NCI-H2227 (cell line): ENCODE data around the gene TNFAIP8L3.
"Not testable (repeated sequence)": the region's sequence is repeated elsewhere in the genome, so short reads cannot be mapped to it uniquely, and the experiment has no call there.

ENCODE experiments used
- DNase-seq: peaks from one replicate; lab custom pipeline; 2025; ENCODE audit not compliant: unreplicated experiment; lab: John Stamatoyannopoulos, UW

The TNFAIP8L3 gene

GRCh38 chr15:51094606-51095569, at the start of gene TNFAIP8L3:
TSS of gene TNFAIP8L3 (minus strand) at chr15:51094906. CDS start at chr15:51094595, 311 bp downstream.
- peak; percentile 10 for DNase-seq

- no peak for DNase-seq
Observed at GRCh38 chr15:51144021-51144532, 49.4 kb upstream of the TNFAIP8L3 start.

DNA sequence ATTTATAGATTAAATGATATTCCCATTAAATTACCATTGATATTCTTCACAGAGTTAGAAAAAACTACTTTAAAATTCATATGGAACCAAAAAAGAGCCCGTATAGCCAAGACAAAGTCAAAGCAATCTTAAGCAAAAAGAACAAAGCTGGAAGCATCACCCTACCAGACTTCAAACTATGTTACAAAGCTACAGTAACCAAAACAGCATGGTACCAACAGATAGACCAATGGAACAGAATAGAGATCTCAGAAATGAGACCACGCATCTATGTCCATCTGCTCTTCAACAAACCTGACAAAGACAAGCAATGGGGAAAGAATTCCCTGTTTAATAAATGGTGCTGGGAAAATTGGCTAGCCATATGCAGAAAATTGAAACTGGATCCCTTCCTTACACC, 45.6 kb upstream of the TNFAIP8L3 start:
- DNase-seq: not testable (repeated sequence)

GRCh38 chr15:51139091-51139490, 44.4 kb upstream of the TNFAIP8L3 start:
- DNase-seq: no peak

GRCh38 chr15:51137880-51138430, 43.2 kb upstream of the TNFAIP8L3 start:
- DNase-seq: no peak

- DNase-seq: no peak
Observed at GRCh38 chr15:51137024-51137423, 42.3 kb upstream of the TNFAIP8L3 start.

DNA sequence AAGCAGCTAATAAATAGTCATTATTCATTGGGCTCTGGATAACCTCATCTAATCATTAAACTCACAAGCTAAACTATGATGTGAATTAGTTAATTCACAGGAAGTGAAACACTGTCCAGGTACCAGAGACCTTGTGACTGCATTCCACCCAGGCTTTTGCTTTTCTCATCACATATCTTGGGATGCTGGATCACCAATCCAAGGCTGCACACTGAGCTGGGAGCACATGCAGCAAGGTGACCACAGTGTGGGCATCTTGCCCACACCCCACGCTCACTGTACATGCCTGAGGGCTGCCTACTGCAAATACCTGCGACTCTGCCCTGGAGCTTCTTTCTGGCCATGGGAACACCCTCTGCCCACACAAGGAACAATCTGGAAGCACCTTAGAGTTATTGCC, 40.6 kb upstream of the TNFAIP8L3 start:
- DNase-seq: no peak

DNA sequence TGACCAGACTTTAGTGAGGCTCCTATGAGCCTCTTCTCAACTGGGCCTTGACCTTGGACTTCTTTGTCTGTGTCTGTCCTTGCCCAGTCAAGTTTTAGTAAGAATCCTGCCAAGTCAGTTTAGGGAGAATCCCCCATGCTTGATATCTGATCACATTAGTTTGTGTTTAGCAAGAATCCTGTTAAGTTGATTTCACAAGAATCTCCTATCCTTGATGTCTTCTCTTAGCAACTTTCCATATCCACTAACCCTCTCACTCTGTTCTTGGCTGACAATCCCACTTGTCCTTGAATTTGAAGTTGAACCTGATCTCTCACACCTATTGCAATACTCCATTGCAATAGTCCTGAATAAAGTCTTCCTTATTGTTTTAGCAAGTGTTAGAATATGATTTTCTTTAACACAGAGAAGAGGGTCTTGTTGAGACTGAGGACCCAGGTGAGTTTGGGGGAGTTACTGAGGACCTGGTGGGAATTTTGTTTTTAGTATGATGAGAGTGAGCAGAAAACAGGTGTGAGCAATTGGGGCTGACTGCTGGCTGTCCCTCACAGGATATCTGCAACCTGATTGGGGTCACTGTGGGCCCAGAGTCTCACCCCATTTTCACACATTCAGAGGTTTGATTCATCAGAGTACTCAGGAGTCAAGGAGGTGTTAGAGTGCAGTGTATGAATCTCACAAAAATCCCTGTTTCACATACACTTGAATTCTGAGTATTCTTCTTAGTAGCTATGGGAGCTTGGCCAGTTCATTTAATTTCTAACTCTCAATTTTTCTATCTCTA, 39.9 kb upstream of the TNFAIP8L3 start:
- no peak for DNase-seq

- DNase-seq: no peak
Observed at GRCh38 chr15:51133140-51133765, 38.5 kb upstream of the TNFAIP8L3 start.

GRCh38 chr15:51132384-51133139, 37.9 kb upstream of the TNFAIP8L3 start:
- DNase-seq: peak; percentile 24

DNA sequence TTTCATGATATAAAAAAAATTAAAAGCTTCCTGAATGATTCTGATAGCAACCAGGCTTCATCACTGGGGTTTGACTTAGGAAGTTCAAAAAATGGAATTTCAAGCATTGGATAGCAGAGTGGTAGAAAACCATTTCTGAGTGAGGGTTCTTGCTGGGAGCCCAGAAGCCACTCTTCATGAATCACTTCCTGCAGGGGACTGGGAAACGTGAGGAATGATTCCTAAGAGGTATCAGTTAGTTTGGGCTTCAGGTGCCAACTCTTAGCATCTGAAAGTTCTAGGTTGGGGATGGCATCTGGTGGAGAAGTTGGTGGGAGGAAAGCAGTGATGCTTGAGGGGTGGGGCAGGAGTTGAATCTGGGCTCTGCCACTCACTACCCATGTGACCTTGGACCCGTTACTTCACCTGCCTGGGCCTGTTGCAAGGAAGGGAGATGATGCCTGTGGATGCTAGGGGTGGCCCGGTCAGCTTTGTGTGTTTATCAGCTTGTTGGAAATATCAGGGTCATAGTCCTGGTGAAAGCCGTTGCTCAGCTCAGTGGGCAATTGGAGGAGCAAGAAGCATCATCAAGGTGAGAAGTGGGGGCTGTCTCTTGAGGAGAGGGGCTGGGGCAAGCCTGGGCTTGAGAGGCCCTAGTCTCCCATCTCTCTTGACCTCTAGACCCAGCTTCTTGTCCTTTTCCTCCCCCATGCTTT, 37.0 kb upstream of the TNFAIP8L3 start:
- DNase-seq: no peak

DNA sequence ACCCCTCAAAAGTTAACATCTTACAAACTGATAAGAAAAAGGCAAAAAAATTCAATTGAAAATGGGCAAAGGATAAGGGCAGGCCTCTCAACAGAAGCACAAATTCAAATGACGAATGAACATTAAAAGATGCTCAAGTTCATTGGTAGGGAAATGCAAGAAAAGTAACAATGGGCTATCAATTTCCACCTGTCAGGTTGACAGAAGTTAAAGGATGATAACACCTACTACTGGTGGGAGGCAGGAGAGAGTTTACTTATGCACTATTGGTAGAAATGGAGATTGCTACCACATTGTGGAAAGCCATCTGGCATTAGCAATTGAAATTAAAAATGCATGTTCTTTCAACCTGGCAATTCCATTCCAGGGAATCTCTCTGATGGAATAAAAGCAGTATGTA, 35.6 kb upstream of the TNFAIP8L3 start:
- no peak for DNase-seq

DNA sequence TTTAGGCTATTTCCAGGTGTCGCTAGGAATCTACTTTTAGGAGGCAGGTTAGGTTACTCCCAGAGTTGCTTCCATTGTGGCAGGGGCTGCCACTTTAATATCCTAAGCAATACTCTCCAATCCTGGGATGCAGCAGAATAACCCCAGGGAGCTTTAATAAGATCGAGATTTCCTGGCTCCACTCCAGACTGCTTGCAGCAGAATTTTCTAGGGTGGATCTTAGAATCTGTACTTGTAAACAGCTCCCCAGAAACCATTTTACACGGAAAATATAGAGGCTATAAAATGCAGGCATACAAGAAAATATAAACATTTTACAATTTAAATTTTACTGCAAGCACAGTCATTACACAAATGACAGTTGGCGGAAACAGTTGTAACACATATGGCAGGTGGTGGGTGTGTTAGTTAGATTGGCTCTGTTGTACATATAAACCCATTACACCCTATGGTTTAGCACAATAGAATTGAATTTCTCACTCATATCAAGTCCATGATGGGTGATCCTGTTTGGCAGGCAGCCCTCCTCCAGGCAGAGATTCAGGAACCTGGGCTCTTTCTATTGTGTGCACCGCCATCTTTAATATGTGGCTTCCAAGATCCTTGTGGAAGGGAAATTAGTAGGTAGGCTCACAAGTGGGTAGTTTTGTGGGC, 35.0 kb upstream of the TNFAIP8L3 start:
- DNase-seq: peak; percentile 61

GRCh38 chr15:51128701-51129100, 34.0 kb upstream of the TNFAIP8L3 start:
- DNase-seq: no peak

DNA sequence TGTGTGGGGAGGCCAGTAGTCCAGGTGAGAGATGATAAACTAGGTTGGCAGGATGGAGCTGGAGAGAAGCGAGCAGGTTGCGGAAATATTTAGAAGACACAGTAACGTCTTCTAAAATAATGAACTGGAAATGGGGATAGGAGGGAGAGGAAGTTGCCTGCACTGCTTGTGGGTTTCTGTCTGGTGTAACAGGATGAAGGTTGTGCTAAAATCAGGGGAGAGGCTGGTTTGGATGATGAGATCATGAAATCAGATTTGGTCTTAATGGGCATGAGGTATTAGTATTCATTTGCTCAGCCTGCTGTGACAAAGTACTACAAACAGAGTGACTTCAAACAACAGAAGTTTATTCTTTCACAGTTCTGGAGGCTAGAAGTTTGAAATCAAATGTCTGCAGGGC, 32.1 kb upstream of the TNFAIP8L3 start:
- no peak for DNase-seq

DNA sequence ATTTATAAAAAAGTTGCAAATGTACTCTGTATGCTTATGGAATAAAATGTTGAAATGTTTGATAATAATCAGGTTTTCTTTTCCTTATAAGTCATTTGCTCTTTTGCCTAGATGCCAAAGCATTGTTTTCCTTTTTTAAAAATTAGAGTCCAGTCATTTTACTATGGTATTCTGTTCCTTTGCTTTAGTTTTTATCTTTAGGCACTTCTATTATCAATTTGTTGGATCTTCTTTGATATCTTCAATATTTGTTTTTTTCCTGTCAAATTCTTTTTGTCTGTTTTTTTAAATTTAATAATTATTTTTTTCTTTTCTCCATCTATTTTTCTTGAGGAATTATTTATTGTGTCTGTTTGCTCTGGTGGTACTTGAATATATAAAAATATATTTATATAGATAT, 28.3 kb upstream of the TNFAIP8L3 start:
- DNase-seq: not testable (repeated sequence)

GRCh38 chr15:51121631-51122225, 27.0 kb upstream of the TNFAIP8L3 start:
- no peak for DNase-seq

GRCh38 chr15:51121118-51121517, 26.4 kb upstream of the TNFAIP8L3 start:
- no peak for DNase-seq

DNA sequence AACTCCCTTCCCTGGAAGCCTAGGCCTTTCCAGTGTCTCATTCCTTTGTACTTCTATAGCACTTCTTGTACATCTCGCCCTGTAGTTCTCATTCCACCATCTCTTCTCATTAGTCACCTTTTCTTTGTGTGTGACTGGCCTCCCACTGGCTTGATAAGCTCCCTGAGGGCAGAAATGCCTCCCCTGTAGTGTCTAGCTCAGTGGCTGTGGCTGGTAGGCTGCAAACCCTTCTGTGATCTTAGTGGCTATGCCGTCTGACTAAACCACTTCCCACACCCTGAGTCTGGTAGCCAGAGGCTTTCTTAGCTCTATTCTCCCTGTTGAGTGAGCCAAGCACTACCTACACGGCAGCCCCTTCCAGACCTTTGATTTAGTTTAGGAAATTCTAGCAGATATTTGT, 24.4 kb upstream of the TNFAIP8L3 start:
- no peak for DNase-seq
